HG02759 (cell line): ENCODE data around the gene KCNQ1OT1.

Experiments
- ATAC-seq: cut with Tn5 transposase; IDR thresholded peaks from one replicate; pipeline ENCODE4 v1.9.1; 2021; ENCODE audit warnings: mild to moderate bottlenecking, moderate library complexity; ENCODE audit not compliant: unreplicated experiment

KCNQ1OT1 gene

GRCh38 chr11:2612884-2613571 lies 86.8 kb downstream of the KCNQ1OT1 start:
- ATAC-seq: no peak

- no peak for ATAC-seq
Measured at GRCh38 chr11:2609345-2609744, 90.4 kb downstream of the KCNQ1OT1 start.

- no peak for ATAC-seq
Measured at GRCh38 chr11:2599561-2600189, 100.1 kb downstream of the KCNQ1OT1 start.

- no peak for ATAC-seq
Measured at GRCh38 chr11:2595204-2595603, 104.6 kb downstream of the KCNQ1OT1 start.

- no peak for ATAC-seq
Measured at GRCh38 chr11:2594267-2594666, 105.5 kb downstream of the KCNQ1OT1 start.

GRCh38 chr11:2593393-2593950 lies 106.3 kb downstream of the KCNQ1OT1 start:
- ATAC-seq: no peak

- ATAC-seq: no peak
Measured at GRCh38 chr11:2592559-2593392, 107.0 kb downstream of the KCNQ1OT1 start.

GRCh38 chr11:2591805-2592204 lies 108.0 kb downstream of the KCNQ1OT1 start:
- no peak for ATAC-seq

- ATAC-seq: no peak
Measured at GRCh38 chr11:2590965-2591754, 108.6 kb downstream of the KCNQ1OT1 start.

GRCh38 chr11:2590131-2590964 lies 109.4 kb downstream of the KCNQ1OT1 start:
- ATAC-seq: no peak

GRCh38 chr11:2589538-2589934 lies 110.3 kb downstream of the KCNQ1OT1 start:
- ATAC-seq: no peak

GRCh38 chr11:2588809-2589537 lies 110.8 kb downstream of the KCNQ1OT1 start:
- no peak for ATAC-seq

GRCh38 chr11:2587976-2588748 lies 111.6 kb downstream of the KCNQ1OT1 start:
- no peak for ATAC-seq

- no peak for ATAC-seq
Measured at GRCh38 chr11:2587132-2587930, 112.5 kb downstream of the KCNQ1OT1 start.

GRCh38 chr11:2586793-2587131 lies 113.0 kb downstream of the KCNQ1OT1 start:
- ATAC-seq: no peak

GRCh38 chr11:2586087-2586792 lies 113.6 kb downstream of the KCNQ1OT1 start:
- no peak for ATAC-seq

GRCh38 chr11:2585566-2586086 lies 114.2 kb downstream of the KCNQ1OT1 start:
- no peak for ATAC-seq
